Measurements from ENCODE around the gene GFRA1. TPM values are rescaled to one million over a fixed set of nuclear protein-coding genes. Genes with fewer than 3 reads are reported as not detected.

GFRA1 gene
- total and polyA plus RNA-seq, 11 donors = 0.76 to 18.6 (median 1.4) TPM

GRCh38 chr10:116175231-116175630 is 97.8 kb downstream of the GFRA1 start:
- H3K27me3 ChIP-seq = no peaks in the 10 kb centered on the region
- no peak overlapping the region for H3K27ac ChIP-seq
- H3K36me3 ChIP-seq = no peaks in the 10 kb centered on the region
- WGBS, 4 donors = 88 to 92% (median 90%) methylated on average over 8 of the region's 8 CpGs
- DNase-seq = no peak
- H3K4me3 ChIP-seq = no peak overlapping the region
- H3K4me1 ChIP-seq = no peaks in the 10 kb centered on the region
- no peaks in the 10 kb centered on the region for H3K9me3 ChIP-seq
- TF ChIP-seq POLR2A (IDR thresholded peaks at IDR 0.05) = no peak
- no peak for TF ChIP-seq CTCF (IDR thresholded peaks at IDR 0.05)
- ATAC-seq = no peak
- intact Hi-C loops (cut with DNase I) = no loop called here

GRCh38 chr10:116171505-116171904 is 101.5 kb downstream of the GFRA1 start:
- peaks cover 0 to 10% (median 0%) of the 10 kb centered on the region in 12 donors for H3K9me3 ChIP-seq
- 72 to 85% (median 83%) methylated on average over 4 of the region's 4 CpGs for WGBS, 4 donors
- no peak for DNase-seq
- H3K4me3 ChIP-seq = no peak overlapping the region
- intact Hi-C loops (cut with DNase I) = no loop called here
- no peaks in the 10 kb centered on the region for H3K36me3 ChIP-seq
- H3K4me1 ChIP-seq = no peaks in the 10 kb centered on the region
- H3K27ac ChIP-seq = no peak overlapping the region
- no peaks in the 10 kb centered on the region for H3K27me3 ChIP-seq
- no peak for TF ChIP-seq POLR2A (IDR thresholded peaks at IDR 0.05)
- no peak for TF ChIP-seq CTCF (IDR thresholded peaks at IDR 0.05)
- ATAC-seq = no peak

DNA sequence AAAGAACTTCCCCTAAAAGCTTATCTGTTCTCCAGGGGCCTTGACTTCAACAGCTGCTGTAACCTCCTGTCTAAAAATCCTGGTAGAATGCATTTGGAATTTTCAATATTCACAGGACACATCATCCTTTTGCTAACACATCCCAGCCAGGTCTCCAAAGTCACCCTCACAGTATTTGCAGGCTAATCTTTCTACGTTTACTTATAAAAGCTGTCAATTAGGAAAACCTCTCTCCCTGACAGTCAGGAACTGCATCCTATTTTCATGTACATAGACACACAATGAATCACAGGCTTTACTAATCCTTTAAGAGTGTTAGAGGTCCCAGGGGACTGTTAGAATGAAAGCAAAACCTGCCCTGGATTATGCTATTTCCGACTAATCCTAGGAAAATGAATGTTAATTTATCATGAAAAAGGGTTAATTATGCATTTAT is 102.2 kb downstream of the GFRA1 start:
- no peaks in the 10 kb centered on the region for H3K36me3 ChIP-seq
- no peak overlapping the region for H3K4me3 ChIP-seq
- peaks cover 0 to 10% (median 0%) of the 10 kb centered on the region in 12 donors for H3K9me3 ChIP-seq
- TF ChIP-seq CTCF (IDR thresholded peaks at IDR 0.05) = no peak
- TF ChIP-seq POLR2A (IDR thresholded peaks at IDR 0.05) = no peak
- intact Hi-C loops (cut with DNase I) = no loop called here
- H3K4me1 ChIP-seq = no peaks in the 10 kb centered on the region
- WGBS, 4 donors = 19 to 33% (median 23%) methylated on average over 2 of the region's 2 CpGs
- no peak overlapping the region for H3K27ac ChIP-seq
- no peak for DNase-seq
- H3K27me3 ChIP-seq = no peaks in the 10 kb centered on the region
- peak in 1 of 4 donors; percentile 62 for ATAC-seq

- DNase-seq (no peak), ATAC-seq (no peak)
- H3K4me3 ChIP-seq = no peak overlapping the region
- H3K4me1 ChIP-seq = no peaks in the 10 kb centered on the region
- no peak overlapping the region for H3K27ac ChIP-seq
- no peak for TF ChIP-seq POLR2A (IDR thresholded peaks at IDR 0.05)
- TF ChIP-seq CTCF (IDR thresholded peaks at IDR 0.05) = no peak
- H3K36me3 ChIP-seq = no peaks in the 10 kb centered on the region
- peaks cover 0 to 10% (median 0%) of the 10 kb centered on the region in 12 donors for H3K9me3 ChIP-seq
- H3K27me3 ChIP-seq = no peaks in the 10 kb centered on the region
- intact Hi-C loops (cut with DNase I) = no loop called here
- WGBS, 4 donors = 72 to 93% (median 76%) methylated on average over 1 to 3 of the region's 3 CpGs
These were observed 103.1 kb downstream of the GFRA1 start for GRCh38 chr10:116169782-116170445.
